IMR-90 (cell line): ENCODE data around the gene TENM3. TPM values are rescaled to one million over a fixed set of nuclear protein-coding genes. Genes with fewer than 3 reads are reported as not detected.

Source experiments
- ATAC-seq: fragments of 200-7000 bp; cut with Tn5 transposase; 2 replicates; pipeline ENCODE4 v1.9.1; 2020; ENCODE audit warnings: low read depth, mild to moderate bottlenecking, moderate library complexity
- BruUV-seq: library from RNA; stranded (reverse); fragments of 400-500 nt; replicated peaks from 2 replicates; lab custom pipeline; 2021; lab: Mats Ljungman, UMichigan
- CTCF ChIA-PET: fragments of 300-600 bp; formaldehyde crosslinking; extraction: SDS; loops from one replicate; lab custom pipeline; 2021; ENCODE audit warnings: antibody characterized with exemption; lab: Yijun Ruan, JAX
- POLR2A ChIA-PET: fragments of 300-600 bp; sonication (Branson Sonifier 250); formaldehyde crosslinking; loops from one replicate; lab custom pipeline; 2022; ENCODE audit warnings: antibody characterized with exemption; ENCODE audit not compliant: unreplicated experiment; lab: Charles Lee
- DNase-seq: peaks from one replicate; pipeline ENCODE4 v3.0.0; 2013
- H2AFZ ChIP-seq: replicated peaks from 2 replicates; pipeline ENCODE3; 2013; ENCODE audit warnings: low read length, mild to moderate bottlenecking; ENCODE audit not compliant: poor library complexity
- H2AK5ac ChIP-seq: 2 replicates; pipeline ENCODE4 v1.6.1; 2013; ENCODE audit warnings: low read depth, low read length, inconsistent platforms
- H2AK9ac ChIP-seq: replicated peaks from 2 replicates; pipeline ENCODE3; 2013; ENCODE audit warnings: mild to moderate bottlenecking, low read depth, low read length, moderate library complexity; ENCODE audit not compliant: poor library complexity
- H2BK120ac ChIP-seq: 2 replicates; pipeline ENCODE4 v1.6.1; 2013; ENCODE audit warnings: low read depth, low read length, inconsistent platforms
- H2BK15ac ChIP-seq: 3 replicates; pipeline ENCODE4 v1.6.1; 2013; ENCODE audit warnings: low read depth, low read length, inconsistent platforms
- H2BK20ac ChIP-seq: 2 replicates; pipeline ENCODE4 v1.6.1; 2013; ENCODE audit warnings: low read depth, mild to moderate bottlenecking, inconsistent platforms, low read length, moderate library complexity
- H2BK5ac ChIP-seq: 2 replicates; pipeline ENCODE4 v1.6.1; 2013; ENCODE audit warnings: mild to moderate bottlenecking, low read depth, low read length, inconsistent platforms; ENCODE audit not compliant: poor library complexity, severe bottlenecking
- H3K14ac ChIP-seq: replicated peaks from 2 replicates; pipeline ENCODE4 v1.6.1; 2013; ENCODE audit warnings: low read depth, low read length, inconsistent platforms
- H3K18ac ChIP-seq: 2 replicates; pipeline ENCODE4 v1.6.1; 2013; ENCODE audit warnings: low read depth, low read length, control low read depth
- H3K23ac ChIP-seq: 2 replicates; pipeline ENCODE4 v1.6.1; 2013; ENCODE audit warnings: low read depth, low read length, inconsistent platforms
- H3K27ac ChIP-seq: 2 replicates; pipeline ENCODE4 v1.5.1; 2013; ENCODE audit warnings: mild to moderate bottlenecking, control low read depth, low read length; ENCODE audit not compliant: insufficient read depth
- H3K27me3 ChIP-seq: 2 replicates; pipeline ENCODE4 v1.6.1; 2013; ENCODE audit warnings: low read length; ENCODE audit not compliant: control insufficient read depth, insufficient read depth
- H3K36me3 ChIP-seq: 2 replicates; pipeline ENCODE4 v1.6.1; 2013; ENCODE audit warnings: low read length, mixed read lengths; ENCODE audit not compliant: control insufficient read depth, insufficient read depth
- H3K4ac ChIP-seq: 2 replicates; pipeline ENCODE4 v1.6.1; 2013; ENCODE audit warnings: low read depth, low read length, inconsistent platforms
- H3K4me1 ChIP-seq: 2 replicates; pipeline ENCODE4 v1.6.1; 2013; ENCODE audit warnings: low read length, mixed read lengths; ENCODE audit not compliant: control insufficient read depth, insufficient read depth
- H3K4me2 ChIP-seq: 2 replicates; pipeline ENCODE4 v1.6.1; 2013; ENCODE audit warnings: low read depth, mild to moderate bottlenecking, control low read depth, low read length, moderate library complexity
- H3K4me3 ChIP-seq: 2 replicates; pipeline ENCODE4 v1.5.1; 2013; ENCODE audit warnings: low read depth, mild to moderate bottlenecking, control low read depth, low read length, moderate library complexity; ENCODE audit not compliant: insufficient read depth
- H3K56ac ChIP-seq: 2 replicates; pipeline ENCODE4 v1.6.1; 2013; ENCODE audit warnings: low read length, inconsistent platforms; ENCODE audit not compliant: insufficient read depth; ENCODE audit errors: extremely low read depth
- H3K79me1 ChIP-seq, 2 experiments: 2 replicates each; pipeline ENCODE4 v1.6.1; 2013; ENCODE audit warnings: low read length in 2 of 2, inconsistent platforms in 1 of 2, low read depth in 1 of 2
- H3K9ac ChIP-seq: 2 replicates; pipeline ENCODE4 v1.6.1; 2013; ENCODE audit warnings: low read depth, low read length, control low read depth
- H3K9me1 ChIP-seq: 2 replicates; pipeline ENCODE4 v1.6.1; 2013; ENCODE audit warnings: low read length, inconsistent platforms; ENCODE audit not compliant: insufficient read depth
- H3K9me3 ChIP-seq: 2 replicates; pipeline ENCODE4 v1.6.1; 2013; ENCODE audit warnings: low read length; ENCODE audit not compliant: control insufficient read depth, insufficient read depth
- H4K20me1 ChIP-seq: 2 replicates; pipeline ENCODE4 v1.6.1; 2013; ENCODE audit warnings: low read length, inconsistent platforms; ENCODE audit not compliant: insufficient read depth
- H4K5ac ChIP-seq: 2 replicates; pipeline ENCODE4 v1.6.1; 2013; ENCODE audit warnings: mild to moderate bottlenecking, low read depth, low read length, control low read depth
- H4K8ac ChIP-seq, 2 experiments: 2 replicates each; pipeline ENCODE4 v1.6.1; 2013; ENCODE audit warnings: low read depth in 2 of 2, low read length in 2 of 2, control low read depth in 1 of 2, inconsistent platforms in 1 of 2
- H4K91ac ChIP-seq: 2 replicates; pipeline ENCODE4 v1.6.1; 2013; ENCODE audit warnings: low read depth, low read length, inconsistent platforms; ENCODE audit not compliant: insufficient read depth
- CTCF ChIP-seq: conservative IDR thresholded peaks from 2 replicates; pipeline ENCODE4 v1.5.1; 2012; ENCODE audit warnings: mild to moderate bottlenecking, low read depth, low read length, improper control_type of control experiment
- ELK1 ChIP-seq: fragments of 150-350 bp; IDR thresholded peaks from 2 replicates; pipeline ENCODE4 v1.6.1; 2016; ENCODE audit warnings: low read depth, mild to moderate bottlenecking, low read length, moderate library complexity, borderline replicate concordance
- FOS ChIP-seq: fragments of 150-350 bp; IDR thresholded peaks from 2 replicates; pipeline ENCODE4 v1.6.1; 2016; ENCODE audit warnings: low read depth, low read length
- NFE2L2 ChIP-seq: fragments of 150-350 bp; IDR thresholded peaks from 2 replicates; pipeline ENCODE4 v1.6.1; 2016; ENCODE audit warnings: low read depth, mild to moderate bottlenecking, low read length
- POLR2A ChIP-seq: IDR thresholded peaks from 2 replicates; pipeline ENCODE4 v1.6.1; 2012; ENCODE audit warnings: mild to moderate bottlenecking, low read depth, low read length
- SMC3 ChIP-seq: fragments of 150-350 bp; IDR thresholded peaks from 2 replicates; pipeline ENCODE4 v1.6.1; 2016; ENCODE audit warnings: low read depth, mild to moderate bottlenecking, antibody characterized with exemption, low read length, moderate library complexity
- WGBS, 2 experiments: methylation state at CpG; one replicate each; pipeline versions ENCODE4 v1.1.5 to v1.1.7; 2013; ENCODE audit warnings: missing lambda C conversion rate in 2 of 2; ENCODE audit not compliant: insufficient read length in 1 of 2; ENCODE audit errors: extremely low coverage in 2 of 2; 5-methylcytosine and 5-hydroxymethylcytosine counted together
- dilution Hi-C: fragments of 300-500 bp; cut with HindIII; formaldehyde crosslinking; loops from one replicate; pipeline ENCODE4 v1.14.3; 2018; ENCODE audit warnings: low sequenced_read_pairs; ENCODE audit not compliant: unreplicated experiment
- in situ Hi-C: fragments of 300-500 bp; cut with MboI; formaldehyde crosslinking; loops from 3 replicates; pipeline ENCODE4 v1.14.3; 2019; ENCODE audit warnings: low sequenced_read_pairs, inconsistent platforms, mixed read lengths
- intact Hi-C: fragments of 100-400 bp; cut with micrococcal nuclease; formaldehyde crosslinking; loops from 2 replicates; pipeline ENCODE4 v1.10.0; 2022
- polyA plus RNA-seq, 3 experiments: library from polyadenylated mRNA; depleted of rRNA; stranded (reverse); fragments of >200 nt; gene quantifications; 2 replicates each; pipeline ENCODE4 v1.2.3, GENCODE V29; 2012; ENCODE audit warnings: low replicate concordance in 1 of 3
- total RNA-seq: library from RNA; depleted of rRNA; stranded (reverse); fragments of >200 nt; gene quantifications from 2 replicates; pipeline ENCODE4 v1.2.3, GENCODE V29; 2012

The TENM3 gene
- total and polyA plus RNA-seq, 2 of the 4 experiments (the other 2 are of a cell fraction), result 29.9 to 173 TPM

GRCh38 chr4:182252220-182252619, 9.0 kb downstream of the TENM3 start:
- Histone ChIP-seq H3K36me3 (no peaks in the 10 kb centered on the region), H4K20me1 (no peaks in the 10 kb centered on the region), H3K9ac (no peak overlapping the region), H3K4me3 (no peak overlapping the region), H3K79me1 (no peaks in the 10 kb centered on the region; a peak in 1 of 4 replicates), H2AFZ (no peak overlapping the region), H2AK9ac (no peak overlapping the region), H2BK20ac (no peak overlapping the region), H4K8ac (no peak overlapping the region), H2BK15ac (no peak overlapping the region), H2BK5ac (no peak overlapping the region), H3K4me2 (no peak overlapping the region), H3K9me3 (no peaks in the 10 kb centered on the region), H4K5ac (no peak overlapping the region), H3K14ac (no peak overlapping the region), H2AK5ac (no peak overlapping the region), H3K27me3 (no peaks in the 10 kb centered on the region), H4K91ac (no peak overlapping the region), H3K4ac (no peak overlapping the region), H3K9me1 (peaks cover under 1% of the 10 kb centered on the region; the same call in 1 of the 2 replicates), H3K23ac (no peak overlapping the region), H3K27ac (no peak overlapping the region), H2BK120ac (no peak overlapping the region), H3K56ac (no peak overlapping the region), H3K18ac (no peak overlapping the region), H3K4me1 (no peaks in the 10 kb centered on the region)
- WGBS, 2 experiments, result no CpG with 5 or more reads among the region's 4 CpGs
- TF ChIP-seq ELK1, result no peak
- TF ChIP-seq POLR2A, result no peak
- no peak for TF ChIP-seq FOS
- no peak for TF ChIP-seq SMC3
- no peak for TF ChIP-seq CTCF
- no peak for TF ChIP-seq NFE2L2
- intact Hi-C loops, result no loop called here
- CTCF ChIA-PET, result no interaction called here
- ATAC-seq (no peak), DNase-seq (no peak)
- in situ Hi-C loops, result no loop called here
- dilution Hi-C loops, result no loop called here
- POLR2A ChIA-PET, result no interaction called here
- BruUV-seq, result no TSS peak
